Activated naive CD4-positive, alpha-beta T cell treated with anti-CD3 and anti-CD28 coated beads, Interleukin-2, amount 50 U/mL, for 16 hours (primary cell): Measurements from ENCODE around the gene VWA7.

Experiments used
- DNase-seq: peaks from one replicate; pipeline ENCODE4 v3.0.0-alpha.2; 2020

The VWA7 gene

DNA sequence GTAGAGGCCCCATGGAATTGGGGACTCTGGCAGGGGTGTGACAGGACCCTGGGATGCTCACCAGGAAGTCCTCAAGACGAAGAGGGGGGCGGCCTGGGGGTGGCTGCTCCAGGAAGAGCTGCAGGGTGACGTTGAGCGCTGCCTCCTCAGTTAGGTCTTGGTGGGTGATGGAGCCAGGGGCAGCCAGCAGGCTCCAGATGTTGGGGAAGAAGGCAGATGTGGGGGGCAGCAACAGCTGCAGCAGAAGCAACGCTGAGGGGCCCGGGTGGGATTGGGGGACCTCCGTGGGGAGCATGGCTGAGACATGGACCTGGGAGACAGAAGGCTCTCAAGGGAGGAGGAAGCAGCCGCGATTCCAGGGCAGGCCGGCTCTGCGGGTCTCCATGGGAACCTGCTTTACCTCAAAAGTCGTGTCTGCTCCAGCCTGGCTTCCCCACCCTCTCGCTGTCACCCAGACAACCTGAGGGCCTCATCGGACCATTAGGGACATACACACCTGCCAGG is 591 bp downstream of the VWA7 start:
- DNase-seq = no peak

DNA sequence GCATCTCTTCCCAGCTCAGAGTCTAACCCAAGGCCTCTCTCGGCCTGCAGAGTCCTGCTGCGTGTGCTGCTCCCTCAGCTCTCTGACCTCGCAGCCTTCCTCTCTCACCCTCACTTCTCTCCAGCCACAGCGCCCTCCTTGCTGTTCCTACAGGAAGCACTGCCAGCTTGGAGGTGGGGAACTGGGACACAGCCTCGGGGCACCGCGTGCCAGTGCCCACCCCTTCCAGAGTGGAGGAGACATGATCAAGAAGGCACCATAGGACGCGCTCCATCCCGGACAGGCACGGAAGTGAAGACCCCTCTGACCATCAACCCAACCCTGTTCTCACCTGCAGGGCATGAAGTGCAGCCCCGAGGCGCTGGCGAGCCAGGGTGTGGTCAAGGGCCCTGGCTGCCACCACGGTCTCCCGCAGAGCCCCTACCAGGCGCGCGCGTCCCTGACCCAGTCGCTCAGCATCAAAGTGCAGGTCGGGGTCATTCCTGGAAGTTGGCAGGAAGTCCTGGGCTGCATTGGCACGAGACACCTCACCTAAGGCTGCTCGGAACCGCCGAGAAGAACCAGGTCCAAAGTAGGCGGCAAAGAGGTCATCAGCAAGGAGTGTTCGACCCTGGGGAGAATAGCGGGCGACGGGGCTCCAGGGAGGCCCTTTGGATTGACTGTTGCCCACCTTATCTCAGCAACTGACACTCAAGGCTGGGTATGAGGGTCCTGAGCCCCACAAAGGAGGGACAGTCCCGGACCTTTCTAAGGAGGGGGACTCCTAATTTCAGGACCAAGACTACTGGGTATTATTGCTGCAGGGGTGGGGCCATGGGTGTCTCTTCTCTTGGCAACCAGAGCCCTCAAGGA is 1.3 kb downstream of the VWA7 start:
- DNase-seq = no peak

DNA sequence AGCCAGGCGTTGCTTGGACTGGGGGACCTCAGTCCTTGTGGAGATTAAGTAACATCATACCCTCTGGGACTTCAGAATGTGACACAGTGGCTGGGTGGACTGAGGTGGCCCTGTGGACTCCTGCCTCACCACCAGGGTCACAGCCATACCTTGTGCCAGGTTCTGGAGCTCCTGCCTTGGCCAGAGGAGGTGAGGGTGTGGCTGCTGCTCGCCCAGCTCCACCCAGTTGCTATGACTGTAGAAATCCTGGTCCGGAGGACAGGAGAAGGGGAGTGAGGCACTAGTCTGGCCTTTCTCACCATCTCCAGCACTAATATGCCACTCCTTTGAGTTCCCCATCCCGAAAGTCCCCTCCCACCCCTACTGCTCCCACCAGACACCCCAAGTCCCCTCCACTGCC is 1.9 kb downstream of the VWA7 start:
- DNase-seq = no peak

DNA sequence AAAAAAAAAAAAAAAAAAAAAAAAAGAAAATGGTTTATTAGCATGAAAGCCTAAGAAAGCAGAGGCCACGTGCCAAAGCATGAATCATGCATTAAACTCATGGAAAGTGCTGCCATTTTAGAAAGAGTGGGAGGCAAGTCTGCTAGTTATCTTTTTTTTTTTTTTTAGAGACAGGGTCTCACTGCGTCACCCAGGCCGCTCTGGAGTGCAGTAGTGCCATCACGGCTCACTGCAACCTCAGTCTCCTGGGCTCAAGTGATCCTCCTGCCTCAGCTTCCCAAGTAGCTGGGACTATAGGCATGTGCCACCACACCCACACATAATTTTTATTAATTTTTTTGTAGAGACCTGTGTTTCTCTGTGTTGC is 5.2 kb downstream of the VWA7 start:
- DNase-seq = peak; percentile 51

DNA sequence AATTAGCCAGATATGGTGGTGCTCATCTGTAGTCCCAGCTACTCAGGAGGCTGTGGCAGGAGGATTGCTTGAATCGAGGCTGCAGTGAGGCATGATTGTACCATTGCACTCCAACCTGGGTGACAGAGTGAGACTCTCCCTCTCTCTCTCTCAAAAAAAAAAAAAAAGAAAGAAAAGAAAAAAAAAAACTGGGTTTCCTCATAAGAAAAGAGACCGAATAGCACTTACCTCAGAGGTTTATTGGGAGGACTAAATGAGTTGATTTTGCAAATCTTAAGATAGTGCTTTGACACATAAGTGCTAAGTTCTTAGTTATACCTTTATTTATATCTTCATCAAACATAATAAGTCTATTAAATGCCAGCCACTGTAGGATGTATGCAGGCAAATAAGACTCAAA is 6.3 kb downstream of the VWA7 start:
- DNase-seq = no peak

DNA sequence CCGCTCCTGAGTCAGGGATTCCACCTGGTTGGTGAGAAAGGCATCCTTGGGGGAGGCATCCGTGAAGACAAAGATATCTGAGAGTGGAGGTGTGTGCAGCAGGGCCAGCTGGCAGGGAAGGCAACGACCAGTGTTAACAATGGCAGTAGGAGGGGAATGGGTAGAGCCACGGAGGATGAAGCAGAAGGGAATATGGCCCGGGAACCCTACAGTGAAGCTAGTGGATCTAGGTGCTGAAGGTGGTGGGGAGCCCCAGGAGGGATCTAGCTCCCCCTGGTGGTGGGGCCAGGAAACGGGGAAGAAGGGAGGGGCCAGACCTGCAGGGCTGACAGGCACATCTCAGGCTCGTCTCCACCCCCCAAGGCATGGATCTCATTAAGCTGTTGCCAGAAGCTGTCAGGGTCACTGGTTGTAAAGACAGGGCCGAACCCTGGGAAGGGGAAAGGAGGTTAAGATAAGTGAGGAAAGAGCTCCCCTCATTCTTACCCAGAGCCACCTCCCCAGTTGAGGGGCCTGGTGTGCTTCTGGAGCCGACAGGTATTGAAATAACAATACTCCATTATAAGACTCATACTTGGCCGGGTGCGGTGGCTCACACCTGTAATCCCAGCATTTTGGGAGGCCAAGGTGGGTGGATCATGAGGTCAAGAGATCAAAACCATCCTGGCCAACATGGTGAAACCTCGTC is 7.3 kb downstream of the VWA7 start:
- peak; percentile 78 for DNase-seq

DNA sequence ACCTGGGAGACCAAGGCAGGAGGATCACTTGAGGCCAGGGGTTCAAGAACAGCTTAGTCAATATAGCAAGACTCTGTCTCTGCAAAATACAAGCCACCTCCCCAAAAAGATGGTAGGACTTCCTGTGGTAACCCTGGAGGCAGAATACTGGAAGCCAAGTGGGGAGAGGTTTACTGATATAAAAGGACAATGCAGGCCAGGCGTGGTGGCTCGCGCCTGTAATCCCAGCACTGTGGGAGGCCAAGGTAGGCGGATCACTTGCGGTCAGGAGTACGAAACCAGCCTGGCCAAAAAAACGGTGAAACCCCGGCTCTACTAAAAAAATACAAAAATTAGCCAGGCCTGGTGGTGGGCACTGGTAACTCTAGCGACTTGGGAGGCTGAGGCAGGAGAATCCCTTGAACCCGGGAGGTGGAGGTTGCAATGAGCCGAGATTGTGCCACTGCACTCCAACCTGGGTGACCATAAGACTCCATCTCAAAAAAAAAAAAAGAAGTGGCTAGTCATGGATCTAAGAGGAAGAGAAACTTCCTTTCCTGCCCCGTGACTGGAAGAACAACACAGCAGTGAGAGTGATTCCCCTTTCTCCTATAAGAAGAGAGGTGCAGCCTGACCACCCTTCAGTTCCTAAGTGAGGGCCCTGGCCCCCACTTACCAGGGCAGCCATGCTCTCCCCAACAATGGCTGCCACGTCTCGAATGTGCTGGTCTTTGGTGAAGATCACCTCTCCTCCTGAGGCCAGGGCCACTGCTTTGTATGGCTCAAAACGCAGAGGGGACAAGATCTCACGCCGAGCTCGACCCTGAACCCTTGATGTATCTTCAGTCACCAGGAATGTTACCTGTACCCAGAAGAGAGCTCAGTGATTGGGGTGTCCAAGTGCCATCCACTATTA is 8.5 kb downstream of the VWA7 start:
- DNase-seq = no peak

DNA sequence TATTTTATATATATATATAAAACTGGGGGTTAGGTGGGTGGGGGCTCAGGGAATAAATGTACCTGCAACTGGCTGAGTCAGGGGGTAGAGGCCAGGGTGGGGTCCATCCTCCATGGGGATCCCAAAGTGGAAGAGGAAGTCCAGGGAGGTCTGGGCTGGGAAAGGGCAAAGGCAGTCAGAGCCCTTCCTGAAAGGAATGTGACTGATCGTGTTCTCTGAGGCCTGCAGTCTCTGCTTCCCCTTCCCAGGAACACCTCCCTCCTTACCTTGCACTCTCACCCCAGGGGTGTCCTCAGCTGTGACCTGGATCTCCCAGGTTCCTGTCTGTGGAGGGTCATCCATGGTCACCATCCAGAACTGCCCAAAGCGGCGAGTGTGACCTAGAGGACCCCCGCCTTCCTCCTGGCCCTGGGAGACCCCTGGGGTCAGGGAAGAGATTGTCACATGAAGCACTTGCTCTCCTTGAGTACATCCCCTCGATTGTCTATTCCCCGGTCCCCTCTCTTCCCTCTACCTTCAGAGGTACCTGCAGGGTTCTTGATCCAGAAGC is 10.0 kb downstream of the VWA7 start:
- DNase-seq = no peak

DNA sequence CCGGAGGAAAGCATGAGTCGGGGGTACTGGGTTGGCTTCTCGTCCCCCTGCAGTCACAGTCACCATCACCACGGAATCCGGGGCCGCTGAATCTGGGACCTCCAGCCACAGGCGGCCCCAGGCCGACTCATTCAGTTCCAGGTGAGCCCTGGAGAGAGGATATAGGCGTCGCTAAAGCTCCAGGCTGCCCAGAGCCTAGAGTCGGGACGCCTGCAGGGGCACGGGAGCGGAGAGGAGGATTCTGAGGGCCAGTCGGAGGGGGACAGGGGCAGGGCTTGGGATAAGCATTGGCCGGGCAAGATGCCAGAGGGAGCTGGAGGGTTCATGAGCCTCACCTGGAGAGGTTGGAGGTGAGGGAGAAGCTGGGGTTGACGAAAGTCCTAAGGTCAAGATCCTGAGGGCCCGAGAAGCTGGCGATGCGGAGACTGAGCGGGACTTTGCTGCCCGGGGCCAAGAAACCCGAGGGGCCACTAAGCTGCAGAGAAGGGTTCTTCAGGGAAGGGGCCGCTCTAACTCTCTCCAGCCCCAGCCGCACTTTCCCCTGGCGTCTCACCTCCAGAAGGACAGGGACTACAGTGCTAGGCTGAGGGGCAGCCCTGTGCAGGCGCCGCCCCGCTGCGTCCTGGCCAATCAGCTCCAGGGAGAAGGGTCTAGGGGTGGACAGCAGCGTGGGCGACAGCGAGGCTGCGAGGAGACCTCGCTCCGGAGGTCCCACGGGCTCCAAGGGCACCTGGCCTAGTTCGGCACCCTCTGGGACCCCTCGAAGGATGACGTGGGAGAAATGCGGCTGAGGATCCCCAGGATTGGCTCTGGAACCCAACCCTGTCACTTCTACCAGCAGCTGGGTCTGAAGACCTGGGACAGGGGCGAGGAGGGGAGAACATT is 11.0 kb downstream of the VWA7 start:
- no peak for DNase-seq

DNA sequence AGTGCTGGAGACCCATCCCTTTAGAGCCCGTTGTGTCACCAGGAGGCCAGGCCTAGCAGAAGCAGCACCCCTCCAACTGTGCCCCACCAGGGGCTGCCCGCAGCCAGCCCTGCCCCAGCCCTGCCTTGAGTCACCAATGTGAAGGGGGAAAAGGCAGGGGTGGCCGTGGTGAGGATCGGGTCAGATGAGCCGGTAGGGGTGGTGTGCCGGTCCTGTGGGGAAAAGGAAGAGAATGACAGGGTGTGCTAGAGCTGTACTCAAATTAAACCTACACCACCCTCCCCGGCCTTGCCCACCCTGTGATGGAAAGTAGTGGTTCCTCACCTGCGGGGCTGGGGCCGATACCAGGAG is 11.6 kb downstream of the VWA7 start:
- DNase-seq = no peak

DNA sequence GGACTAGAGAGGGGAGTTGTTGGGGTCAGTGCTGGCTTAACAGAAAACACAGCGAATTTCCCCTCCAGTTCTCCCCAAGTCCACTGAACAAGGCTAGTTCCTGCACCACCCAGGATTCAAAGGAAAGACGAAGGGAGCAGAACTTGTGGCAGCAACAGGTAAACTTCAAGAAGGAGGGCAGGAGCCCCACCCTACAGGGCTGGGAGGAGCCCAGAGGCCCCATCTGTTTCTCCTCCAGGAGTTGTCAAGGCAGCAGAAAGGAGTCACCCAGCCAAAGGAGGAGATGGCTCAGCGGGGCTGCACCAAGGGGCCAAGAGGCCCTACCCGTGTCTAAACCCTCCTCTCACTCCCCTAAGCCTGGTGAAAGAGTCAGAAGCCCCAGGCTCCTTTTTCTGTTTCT is 12.9 kb downstream of the VWA7 start:
- no peak for DNase-seq

DNA sequence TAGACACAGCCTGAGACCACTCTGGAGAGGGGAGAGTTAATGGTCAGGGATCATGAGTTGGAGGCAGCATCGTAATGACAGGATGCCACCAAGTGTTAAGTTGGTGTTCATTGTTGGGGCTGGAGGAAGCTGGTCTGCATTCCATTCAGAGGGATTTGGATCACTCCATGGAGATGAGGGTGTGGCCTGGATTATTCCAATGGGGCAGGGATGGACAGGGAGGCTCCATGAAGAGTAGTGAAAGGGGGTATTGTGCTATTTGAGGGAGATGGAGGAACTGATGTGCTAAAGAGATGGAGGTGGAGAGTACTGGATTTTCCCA is 13.5 kb downstream of the VWA7 start:
- no peak for DNase-seq

DNA sequence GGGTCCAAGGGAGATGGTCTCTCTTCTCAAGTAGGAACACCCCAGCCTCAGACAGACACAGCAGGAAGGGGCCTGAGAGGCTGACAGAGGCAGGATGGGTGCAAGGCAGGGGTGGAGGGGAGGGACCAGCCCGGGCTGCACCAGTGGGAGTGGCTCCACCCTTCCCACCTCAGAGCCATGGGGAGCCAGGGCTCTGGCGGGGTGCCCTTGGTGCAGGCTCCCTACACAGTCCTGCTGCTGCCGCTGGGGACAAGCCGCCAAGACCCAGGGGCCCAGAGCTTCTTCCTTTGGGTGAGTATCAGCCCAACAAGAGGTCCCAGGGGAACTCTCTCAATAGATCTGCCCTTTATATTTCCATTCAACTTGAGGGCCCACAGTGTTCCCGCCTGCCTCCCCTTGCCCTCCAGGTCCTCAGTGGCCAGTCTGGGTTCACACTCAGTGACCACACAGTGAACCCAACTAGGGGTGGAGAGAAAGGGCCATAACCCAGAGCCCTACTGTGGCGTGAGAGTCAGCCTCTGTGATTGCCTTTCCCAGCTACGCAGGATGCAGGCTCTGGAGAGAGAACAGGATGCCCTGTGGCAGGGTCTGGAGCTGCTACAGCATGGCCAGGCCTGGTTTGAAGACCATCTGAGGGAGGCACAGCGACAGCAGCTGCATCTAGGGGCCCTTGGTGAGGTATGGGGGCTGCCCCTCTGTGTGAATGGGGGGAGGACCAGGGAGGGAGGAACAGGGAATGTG is 14.1 kb downstream of the VWA7 start:
- DNase-seq = no peak

DNA sequence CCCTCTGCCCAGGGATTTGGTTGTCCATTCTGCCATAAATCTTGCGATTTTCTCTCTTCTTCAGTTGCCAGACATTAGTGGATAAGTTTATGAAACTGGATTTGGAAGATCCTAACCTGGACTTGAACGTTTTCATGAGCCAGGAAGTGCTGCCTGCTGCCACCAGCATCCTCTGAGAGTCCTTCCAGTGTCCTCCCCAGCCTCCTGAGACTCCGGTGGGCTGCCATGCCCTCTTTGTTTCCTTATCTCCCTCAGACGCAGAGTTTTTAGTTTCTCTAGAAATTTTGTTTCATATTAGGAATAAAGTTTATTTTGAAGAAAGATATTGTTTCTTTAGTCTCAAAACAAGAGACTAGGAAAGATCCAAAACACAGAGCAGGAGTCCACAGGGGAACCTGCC is 14.8 kb downstream of the VWA7 start, which contains the start of gene SAPCD1:
SAPCD1 (plus strand) TSS at position 301 of the 400 bp plus-strand sequence. CDS start 399 bp downstream, outside the sequence.
- DNase-seq = no peak

DNA sequence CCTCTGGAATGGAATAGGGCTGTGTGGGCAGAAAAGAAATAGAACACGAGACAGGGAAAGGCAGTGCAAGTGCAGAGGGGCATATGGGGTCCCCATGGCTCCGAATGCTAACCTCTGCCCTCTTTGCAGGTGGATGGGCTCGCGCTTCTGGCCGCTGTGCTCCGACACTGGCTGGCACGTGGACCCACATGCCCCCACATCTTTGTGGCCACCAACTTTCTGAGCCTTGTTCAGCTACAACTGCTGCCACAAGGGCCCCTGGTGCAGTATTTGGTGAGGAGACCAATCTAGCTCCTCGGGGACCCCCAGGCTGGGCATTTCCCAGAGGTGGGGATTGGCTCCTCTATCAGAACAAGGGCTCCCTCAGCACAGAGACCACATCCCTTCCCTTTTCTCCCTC is 15.8 kb downstream of the VWA7 start:
- no peak for DNase-seq

DNA sequence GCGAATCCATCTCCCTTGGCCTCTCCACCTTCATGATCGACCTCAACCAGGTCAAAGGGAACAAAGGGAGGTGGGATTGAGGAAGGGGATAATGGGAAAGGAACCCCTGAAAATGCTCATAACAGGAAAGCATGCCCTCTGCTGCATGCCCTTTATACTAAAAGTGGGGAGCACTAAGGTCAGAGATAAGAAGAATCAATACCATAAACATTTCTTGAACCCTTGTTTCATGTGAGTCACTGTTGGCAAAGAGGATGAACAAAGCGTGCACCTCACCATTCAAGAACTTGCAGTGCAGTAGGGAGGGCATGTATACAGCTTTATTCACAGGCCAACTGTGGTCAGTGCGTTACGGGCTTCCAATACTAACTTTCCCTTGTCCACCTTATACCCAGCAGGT is 16.3 kb downstream of the VWA7 start:
- DNase-seq = no peak

DNA sequence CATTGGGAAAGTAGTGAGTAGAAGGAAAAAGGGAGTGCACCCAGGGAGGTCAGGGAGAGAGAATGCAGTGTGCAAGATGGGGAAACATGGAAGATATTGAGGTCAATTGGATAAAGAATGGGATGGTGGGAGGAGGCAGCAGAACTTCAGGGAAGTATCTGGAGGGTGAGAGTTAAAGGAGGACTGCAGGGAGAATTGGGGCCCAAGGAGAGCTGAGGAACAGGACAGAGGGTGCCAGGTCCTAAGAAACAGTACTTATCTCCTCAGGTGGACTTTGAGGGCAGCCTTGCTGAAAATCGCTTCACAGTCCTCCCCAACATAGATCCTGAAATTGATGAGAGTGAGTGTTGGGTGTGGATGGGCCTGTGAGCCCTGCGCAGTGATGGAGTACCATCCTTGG is 18.8 kb downstream of the VWA7 start:
- no peak for DNase-seq

DNA sequence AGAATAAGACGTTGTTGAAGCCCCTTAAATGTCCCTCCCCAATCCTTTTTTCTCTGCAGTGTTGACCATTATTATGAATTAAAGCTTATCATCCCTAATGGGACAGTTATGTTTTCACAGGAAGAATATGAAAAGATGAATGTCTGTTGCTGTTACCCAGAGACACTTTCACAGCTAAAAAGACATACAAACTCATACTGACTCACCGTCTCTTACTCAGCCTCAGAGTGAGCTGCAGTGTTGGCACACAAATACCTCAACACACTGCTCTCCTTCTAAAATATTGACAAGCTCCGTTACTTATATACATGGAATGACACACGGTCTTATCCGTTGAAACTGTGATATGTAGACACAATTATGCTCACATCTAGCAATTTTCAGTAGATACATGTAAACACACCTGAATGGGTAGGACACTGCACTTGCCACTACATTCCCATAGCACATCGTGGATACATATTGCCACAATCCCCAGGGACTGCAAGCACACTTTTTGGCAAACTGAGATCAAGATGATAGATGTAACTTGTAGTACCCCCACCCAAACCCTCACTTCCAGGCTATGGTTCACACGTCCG is 24.3 kb downstream of the VWA7 start:
- DNase-seq = no peak

DNA sequence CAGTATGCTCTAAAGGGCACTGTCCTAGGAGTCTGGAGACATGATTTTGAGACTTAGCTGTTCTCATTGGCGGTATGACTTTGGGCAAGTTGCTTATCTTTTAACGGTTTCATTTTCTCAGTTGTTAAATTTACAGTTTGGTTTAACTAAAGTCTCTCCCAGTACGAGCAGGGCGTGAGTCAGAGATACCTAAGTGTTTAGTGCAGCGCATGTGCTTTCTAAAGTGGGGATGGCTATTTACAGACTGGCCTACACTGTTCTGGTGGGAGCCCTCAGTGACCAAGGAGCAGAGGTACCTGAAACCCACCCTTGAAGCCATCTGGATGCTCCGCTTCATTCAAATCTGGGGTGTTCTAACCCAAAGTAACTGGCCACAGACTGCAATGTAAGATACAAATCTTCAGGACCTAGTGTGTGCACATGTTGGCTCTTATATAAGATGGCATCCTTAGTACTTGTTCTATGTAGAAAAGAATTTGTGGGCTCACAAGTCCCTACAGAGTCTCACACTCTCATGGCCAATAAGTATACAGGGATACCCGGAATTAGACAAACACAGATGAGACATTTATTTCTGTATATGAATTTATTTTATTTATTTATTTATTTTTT is 26.6 kb downstream of the VWA7 start:
- DNase-seq = no peak

DNA sequence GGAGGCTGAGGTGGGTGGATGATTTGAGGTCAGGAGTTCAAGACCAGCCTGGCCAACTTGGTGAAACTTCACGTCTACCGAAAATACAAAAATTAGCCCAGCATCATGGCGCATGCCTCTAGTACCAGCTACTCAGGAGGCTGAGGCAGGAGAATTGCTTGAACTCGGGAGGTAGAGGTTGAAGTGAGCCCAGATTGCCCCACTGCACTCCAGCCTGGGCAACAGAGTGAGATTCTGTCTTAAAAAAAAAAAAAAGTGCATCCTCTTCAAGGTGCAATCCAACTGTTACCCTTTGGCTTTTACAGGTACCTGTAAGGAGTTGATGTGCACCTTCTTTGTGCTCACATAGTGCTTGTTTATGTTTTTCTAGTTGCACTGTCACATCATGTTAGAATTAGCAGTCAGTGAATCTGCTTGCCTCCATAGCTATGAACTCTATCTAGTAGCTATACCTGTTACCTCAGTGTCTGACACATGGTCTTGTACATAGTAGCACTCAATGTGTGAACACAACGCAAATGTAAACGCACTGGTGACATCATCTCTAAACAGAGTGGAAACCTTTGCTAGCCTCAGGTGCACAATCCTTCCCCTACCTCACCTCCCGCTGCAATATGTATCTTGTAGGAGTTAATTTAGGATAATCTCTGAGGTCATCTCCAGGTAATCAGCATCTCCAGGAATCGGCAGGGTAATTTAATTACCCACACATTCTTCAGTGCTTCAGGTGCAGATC is 27.7 kb downstream of the VWA7 start:
- no peak for DNase-seq
